Fibroblast of the conjunctiva (primary cell): Measurements from ENCODE around the gene RNF126.
"Not testable (repeated sequence)": the region's sequence is repeated elsewhere in the genome, so short reads cannot be mapped to it uniquely, and the experiment has no call there.

Source experiments
- DNase-seq: peaks from one replicate; pipeline ENCODE4 v3.0.0-alpha.2; 2010; ENCODE audit warnings: low read depth

The RNF126 gene

DNA sequence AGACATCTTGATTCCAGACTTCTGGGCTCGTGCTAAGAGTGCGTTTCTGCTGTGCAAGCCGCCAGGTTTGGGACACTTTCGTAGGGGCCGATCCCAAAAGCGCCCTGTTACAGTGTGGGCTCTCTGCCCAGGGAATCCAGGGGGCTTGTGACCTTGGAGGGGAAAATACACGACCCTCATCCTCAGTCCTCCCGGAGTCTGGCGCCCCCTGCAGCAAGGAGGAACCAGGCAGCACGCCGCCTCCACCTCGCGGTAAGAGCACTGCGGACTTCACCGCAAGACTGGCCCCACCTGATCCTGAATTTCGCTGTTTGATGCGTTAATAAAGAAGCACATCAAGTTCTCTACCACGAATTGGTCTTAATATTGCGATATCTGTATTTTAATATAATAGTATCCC is 34.8 kb downstream of the RNF126 start:
- no peak for DNase-seq

DNA sequence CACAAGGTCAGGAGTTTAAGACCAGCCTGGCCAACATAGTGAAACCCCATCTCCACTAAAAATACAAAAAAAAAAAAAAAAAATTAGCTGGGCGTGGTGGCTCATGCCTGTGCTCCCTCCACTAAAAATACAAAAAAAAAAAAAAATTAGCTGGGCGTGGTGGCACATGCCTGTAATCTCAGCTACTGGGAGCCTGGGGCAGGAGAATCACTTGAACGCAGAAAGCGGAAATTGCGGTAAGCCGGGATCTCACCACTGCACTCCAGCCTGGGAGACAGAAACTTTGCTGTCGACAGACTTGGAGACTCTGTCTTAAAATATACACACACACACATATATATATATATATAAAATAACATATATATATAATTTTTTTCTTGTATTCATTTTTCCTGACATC is 36.4 kb downstream of the RNF126 start:
- DNase-seq = not testable (repeated sequence)

DNA sequence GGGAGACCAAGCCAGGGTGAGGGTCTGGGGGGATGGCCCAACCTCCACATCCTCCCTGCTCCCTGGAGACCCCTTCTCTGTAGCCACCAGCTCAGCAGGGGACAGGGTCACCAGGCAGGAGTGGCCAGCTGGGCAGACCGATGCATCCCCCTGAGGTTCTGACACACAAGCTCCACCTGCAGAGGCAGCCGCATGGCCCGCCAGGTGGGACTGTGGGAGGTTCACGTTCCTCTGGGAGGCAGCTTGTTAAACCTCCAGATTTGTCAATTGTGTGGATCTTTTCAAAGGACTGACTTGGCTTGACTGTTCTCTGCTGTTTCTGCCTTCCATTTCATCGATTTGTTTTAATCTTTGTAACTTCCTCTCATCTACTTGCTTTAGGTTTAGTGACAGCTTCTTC is 37.8 kb downstream of the RNF126 start:
- DNase-seq = no peak

DNA sequence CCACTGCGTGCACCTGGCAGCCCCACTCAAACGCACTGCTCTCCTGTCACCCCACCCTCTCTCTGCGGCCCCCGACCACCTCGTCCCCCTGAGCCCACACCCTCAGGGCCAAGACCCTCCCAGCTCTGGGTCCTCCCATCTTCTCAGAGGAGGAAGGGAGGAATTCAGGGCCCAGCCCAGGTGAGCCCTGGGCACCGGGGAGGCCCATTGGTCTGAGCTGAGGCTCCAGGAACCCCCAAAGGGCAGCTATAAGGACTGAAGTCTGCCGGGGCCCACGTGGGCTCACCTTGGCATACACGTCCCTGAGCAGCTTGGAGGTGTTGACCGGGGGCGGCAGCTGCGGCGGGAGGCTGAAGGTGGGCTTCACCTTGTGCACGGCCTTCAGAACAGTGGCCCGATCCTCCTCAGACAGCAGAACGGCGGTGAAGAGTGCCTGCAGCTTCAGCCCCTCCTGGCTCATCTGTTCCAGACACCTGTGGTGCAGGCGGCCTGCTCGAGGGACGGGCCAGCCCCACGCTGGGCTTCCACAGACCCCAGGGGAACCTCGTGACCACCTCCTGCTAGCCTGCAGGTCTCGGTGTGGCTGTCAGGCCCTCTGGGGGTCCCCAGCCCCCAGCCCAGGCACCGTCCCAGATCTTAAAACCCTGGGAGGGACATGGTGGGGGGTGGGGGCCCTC is 38.4 kb downstream of the RNF126 start:
- no peak for DNase-seq

DNA sequence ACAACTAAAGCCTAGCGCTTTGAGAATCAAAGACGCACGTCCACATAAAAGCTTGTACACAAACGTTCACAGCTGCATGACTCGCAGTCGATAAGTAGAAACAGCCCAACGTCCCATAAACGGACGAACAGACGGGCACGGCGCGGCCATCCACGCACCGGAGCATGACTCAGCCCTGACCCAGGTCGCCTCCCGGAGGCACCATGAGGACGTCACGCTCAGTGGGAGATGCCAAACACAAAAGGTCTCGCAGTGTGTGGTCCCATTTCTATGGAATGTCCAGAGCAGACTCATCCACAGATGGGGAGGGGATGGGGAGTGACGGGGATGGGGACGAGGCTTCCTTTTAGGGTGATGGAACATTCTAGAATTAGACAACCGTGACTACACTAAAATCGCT is 39.0 kb downstream of the RNF126 start:
- peak; percentile 60 for DNase-seq

DNA sequence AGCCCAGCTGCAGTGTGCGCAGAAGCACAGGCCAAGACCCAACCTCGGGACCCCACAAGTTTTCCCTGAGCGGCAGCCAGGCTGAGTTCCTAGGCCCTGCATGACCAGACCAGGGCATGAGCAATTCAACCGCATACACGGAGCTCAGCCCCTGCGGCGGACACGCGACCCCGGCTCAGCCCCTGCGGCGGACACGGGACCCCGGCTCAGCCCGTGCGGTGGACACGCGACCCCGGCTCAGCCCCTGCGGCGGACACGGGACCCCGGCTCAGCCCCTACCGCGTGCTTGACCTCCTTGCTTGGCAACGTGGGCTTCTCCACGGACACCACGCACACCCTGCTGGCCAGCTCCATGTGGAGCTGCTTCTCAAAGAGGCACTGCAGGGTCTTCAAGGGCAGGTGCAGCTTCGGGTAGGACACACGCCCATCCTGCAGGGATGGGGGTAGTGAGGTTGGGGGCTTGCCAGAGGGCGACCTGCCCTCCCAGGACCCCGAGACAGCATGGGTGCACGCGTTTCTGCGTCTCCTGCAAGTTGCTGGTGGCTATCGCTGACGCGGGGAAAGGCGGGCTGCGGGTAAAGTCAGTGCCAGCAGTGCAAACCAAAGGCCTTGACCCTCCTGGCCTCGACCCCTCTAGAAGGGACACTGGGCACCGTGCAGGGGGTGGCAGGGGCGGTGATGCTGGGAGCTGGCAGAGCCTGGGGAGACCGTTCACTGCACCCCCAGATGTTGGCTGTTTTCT is 39.7 kb downstream of the RNF126 start:
- DNase-seq = no peak

DNA sequence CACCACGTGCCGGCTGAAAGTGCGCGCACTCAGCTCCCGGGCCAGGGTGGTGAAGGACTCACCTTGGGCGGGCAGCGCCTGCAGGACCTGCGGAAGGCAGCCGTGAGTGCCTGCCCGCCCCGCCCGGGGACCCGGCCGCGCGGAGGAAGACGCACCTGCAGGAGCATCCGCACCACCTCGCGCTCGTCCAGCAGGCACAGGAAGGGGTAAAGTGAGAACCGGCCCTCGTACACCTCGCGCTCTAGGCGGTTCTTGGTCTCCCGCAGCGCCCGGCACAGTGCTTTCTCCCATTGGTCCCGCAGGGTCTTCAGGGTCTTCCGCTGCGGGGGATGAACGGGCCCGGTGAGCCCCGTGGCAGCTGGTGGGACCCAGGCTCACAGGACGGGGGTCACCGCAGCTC is 40.3 kb downstream of the RNF126 start:
- no peak for DNase-seq

DNA sequence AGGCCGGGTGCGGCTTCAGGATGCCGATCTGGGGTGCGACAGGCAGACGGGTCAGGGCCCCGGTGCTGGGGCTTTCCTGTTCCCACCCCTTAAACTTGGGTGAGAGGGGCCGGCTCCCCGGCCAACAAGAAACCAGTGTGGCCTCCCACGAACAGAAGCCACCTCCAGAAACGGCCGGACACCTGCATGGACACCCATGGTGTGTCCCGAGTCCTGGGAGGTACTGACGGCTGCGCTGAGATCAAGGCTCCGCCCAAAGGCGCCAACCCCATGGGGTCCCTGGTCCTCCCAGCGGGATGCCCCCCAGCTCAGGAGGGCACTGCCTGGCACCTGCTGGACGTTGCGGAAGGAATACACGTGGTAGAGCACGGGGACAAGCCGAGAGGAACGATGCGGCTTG is 41.2 kb downstream of the RNF126 start:
- DNase-seq = no peak

DNA sequence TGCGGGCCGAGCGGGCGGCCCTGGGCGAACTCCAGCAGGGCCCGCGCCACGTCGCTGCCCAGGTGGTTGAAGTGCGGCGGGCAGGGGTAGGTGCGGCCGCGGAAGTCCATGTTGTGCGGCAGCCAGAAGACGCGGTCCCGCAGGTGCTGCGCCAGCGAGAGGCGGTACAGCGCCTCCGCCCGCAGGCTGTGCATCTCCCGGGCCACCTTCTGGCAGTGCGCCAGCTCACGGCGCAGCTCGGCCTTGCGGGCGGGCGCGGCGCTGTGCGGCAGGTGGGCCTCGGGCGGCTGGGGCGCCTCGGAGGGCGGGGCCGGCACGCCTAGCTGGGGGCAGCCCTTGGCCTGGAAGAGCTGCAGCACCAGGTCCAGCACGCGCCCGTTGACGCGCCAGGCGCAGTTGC is 41.8 kb downstream of the RNF126 start:
- DNase-seq = not testable (repeated sequence)

DNA sequence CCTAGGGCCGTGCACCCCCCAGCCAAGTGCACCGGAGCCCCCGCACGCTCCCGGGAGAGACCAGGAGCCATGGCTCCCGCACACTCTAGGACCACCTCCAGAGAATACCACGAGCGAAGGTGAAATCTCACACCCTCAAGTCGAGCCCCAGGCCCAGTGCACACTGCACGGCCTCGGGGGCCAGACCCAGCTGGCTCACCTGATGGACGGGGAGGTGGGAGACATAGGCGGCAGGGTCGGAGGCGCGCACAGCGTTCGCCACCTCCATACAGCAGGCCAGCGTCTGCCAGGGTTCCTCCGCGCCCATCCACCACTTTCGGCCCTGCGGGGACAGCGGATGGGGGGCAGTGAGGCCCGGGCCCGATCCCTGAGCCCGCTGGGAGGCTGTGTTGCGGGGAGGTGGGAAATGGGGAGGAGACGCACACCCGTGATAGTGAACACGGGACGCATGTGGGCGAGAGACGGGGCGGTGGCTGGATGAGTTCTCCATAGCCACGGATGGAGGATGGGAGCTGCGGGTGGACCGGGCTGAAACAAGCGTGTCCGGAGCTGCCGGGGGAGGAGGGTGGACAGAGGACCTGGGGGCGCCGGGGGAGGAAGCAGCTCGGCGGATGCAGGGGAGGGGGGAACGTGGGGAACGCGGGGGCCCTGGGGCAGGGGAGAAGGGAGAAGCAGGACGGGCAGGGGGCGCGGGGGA is 42.7 kb downstream of the RNF126 start:
- no peak for DNase-seq

DNA sequence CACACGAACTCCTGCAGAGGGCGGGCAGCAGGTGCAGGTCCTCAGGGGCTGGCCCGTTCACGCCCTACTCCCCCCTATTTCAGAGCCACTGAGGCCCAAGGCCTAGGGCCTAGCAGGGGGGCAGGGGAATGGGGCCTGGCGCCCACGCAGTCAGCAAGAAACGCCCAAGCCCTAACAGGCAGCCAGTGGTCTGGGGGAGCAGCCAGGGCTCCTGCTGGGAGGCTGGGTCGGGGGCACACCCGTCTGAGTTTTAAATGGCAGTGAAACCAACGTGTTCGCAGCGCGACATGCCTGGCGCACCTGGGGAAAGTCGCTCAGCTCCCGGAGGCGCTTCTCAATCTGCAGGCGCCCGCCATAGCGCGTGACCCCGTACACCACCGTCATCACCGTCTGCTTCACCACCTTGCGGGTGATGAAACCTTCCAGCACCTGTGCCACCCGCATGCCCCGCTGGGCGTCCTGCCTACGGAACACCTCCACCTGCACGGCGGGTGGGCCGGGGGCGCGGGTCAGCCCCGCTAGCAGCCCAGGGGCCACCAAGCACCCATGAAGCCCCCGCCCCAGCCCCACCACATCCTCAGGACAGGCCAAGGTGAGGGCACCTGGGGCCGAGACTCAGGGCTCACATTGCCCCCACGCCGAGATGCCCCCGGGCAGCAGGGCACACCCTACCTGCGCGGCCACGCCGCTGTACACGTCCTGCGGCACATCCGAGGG is 43.6 kb downstream of the RNF126 start:
- DNase-seq = no peak

DNA sequence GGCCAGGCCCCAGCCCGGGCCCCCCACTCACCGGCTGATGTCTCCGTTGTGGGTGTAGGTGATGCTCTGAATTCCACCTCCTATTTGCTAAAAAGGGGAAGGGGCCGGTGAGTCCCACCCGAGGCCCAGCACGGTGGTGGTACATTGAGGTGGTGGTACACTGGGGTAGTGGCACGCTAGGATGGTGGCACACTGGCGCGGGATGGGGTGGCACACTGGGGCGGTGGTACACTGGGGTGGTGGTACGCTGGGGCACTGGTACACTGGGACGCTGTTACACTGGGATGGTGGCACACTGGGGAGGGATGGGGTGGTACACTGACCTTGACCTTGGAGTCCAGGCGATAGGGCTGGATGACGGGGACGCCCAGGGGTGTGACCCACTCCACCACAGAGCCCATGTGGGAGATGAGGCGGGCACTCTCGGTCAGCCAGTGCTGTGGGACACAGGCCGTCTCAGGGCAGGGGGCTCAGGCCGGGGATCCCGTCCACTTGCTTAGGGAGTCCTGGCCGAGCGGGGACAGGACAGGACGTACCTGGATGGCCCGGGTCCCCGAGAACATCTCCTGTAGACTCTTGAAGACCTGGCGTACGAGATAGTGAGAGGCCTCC is 44.2 kb downstream of the RNF126 start:
- no peak for DNase-seq

DNA sequence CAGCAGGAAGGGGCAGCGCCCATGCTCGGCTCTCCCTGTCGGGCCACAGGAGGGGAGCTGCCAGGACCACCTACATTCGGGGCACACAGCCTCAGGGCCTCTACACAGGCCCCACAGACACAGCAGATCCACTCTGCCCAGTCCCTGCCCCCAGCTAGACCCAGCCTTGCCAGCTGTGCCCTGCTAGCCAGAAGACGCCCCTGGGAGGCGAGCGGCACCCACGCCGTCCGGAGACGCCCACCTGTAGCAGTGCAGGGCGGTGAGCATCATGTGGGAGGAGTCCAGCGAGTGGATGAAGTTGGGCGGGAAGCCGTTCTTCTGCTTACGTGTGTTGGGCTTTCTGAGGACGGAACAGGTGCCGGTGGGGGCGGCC is 44.8 kb downstream of the RNF126 start:
- DNase-seq = no peak

DNA sequence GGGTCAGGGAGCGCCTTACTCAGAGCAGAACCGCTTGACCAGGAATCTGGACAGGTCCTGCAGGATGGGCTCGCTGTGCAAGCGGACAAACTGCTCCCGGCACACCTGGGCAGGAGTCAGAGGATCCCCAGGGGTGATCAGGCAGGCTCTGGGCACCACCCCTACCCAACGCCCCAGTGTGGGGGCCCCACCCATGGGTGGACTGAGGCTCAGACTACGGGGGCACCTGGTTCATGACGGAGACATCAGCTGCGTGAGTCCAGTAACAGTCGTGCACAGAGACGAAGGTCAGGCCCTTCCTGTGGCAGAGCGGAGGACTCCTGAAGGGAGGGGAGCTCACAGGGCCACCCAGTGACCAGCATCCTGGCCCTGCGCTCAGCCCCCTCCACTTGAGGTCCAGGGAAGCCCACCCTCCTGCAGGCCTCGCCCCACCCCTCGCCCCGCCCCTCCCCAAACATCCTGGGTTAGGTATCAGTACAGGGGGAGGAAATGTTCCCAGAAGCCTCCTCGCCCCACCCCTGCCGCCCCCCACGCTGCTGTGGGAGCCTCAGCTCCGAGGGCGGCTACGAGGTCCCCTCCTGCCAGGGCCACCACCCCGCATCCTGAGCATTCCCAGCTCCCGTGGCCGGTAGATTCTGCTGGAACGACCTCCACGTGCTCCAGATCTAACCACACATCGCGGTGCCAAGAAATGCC is 45.3 kb downstream of the RNF126 start:
- DNase-seq = no peak

DNA sequence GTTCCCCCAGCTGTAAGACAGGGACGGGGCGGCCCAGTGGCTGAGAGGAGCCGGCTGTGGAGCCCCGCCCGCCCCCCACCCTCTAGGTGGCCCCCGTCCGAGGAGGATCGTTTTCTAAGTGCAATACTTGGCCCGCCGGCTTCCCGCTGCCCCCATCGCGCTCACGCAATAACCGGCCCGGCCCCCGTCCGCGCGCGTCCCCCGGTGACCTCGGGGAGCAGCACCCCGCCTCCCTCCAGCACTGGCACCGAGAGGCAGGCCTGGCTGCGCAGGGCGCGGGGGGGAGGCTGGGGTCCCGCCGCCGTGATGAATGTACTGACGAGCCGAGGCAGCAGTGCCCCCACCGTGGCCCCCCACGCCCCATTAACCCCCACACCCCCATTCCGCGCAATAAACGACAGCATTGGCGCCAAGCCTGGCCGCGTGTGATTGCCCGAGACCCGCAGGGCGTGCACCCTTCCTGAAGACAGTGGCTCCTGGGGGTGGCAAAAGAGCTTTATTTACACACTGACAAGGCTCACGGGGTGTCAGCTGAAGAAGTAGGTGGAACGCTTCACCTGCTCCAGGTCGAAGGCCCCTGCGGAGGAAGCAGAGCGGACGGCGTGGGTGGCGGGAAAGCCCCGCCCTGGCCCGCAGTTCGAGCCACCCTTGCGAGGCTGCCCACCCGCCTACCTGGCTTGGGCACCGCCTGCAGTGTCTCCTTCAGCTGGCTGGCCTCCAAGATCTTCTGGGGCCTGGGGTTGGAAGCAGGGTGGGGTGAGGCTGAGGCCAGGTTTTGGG is 46.1 kb downstream of the RNF126 start:
- no peak for DNase-seq

DNA sequence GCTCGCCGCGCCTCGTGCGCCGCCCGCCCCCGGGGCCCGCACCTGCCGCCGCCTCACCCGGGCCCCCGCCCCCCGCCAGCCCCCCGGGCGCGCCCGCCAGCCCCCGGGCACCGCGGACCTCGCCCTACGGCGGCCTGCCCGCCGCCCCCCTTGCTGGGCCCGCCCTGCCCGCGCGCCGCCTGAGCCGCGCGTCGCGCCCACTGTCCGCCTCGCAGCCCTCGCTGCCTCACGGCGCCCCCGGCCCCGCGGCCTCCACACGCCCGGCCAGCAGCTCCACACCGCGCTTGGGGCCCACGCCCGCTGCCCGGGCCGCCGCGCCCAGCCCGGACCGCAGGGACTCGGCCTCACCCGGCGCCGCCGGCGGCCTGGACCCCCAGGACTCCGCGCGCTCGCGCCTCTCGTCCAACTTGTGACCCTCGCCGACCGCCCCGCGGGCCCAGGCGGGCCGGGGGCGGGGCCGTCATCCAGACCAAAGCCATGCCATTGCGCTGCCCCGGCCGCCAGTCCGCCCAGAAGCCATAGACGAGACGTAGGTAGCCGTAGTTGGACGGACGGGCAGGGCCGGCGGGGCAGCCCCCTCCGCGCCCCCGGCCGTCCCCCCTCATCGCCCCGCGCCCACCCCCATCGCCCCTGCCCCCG is 46.8 kb downstream of the RNF126 start:
- DNase-seq = no peak

DNA sequence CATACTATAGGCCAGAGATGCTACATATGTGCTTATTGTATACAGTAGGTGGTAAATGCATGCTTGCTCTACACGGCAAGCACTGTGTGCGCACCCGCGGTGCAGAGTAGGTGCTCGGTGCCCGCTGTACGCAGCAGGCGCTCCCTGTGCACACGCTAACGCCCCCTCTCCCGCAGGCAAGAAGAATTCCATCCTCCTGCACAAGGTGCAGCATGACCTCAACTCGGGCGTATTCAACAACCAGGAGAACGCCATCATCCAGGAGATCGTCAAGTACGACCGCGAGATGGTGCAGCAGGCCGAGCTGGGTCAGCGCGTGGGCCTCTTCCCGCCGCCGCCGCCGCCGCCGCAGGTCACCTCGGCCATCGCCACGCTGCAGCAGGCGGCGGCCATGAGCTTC is 47.4 kb downstream of the RNF126 start:
- no peak for DNase-seq

DNA sequence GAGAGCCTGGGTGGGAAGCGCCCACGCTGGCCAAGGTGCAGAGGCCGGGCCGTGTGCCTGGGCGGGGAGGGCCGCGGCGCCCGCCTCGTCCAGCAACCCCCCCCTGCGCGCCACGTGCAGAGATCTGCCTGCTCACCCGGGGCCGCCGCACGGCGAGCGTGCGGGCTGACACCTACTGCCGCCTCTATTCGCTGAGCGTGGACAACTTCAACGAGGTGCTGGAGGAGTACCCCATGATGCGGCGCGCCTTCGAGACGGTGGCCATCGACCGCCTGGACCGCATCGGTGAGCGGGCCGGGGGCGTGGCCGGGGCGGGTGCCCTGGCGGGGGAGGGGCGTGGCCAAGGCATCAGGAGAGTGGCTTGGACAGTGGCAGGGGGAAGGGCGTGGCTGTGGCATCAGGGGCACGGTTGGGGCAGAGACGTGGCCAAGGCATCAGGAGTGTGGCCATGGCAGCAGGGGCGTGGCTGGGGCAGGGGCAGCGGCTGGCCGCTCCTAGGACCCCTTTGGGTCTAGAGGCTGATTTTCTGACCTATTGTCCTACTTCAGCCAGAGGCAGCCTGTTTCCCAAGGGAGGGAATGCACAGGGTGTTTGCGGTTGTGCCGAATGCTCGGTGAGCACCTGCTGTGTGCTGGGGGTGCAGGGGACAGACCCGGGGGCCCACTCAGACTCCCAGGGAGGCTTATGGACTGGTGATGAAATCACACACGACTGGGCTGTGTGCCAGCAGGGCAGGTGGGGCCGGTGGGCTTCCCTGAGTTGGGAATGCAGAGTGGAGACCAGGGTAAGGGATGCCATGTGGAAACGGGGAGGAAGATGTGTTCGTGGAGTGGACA is 49.1 kb downstream of the RNF126 start:
- no peak for DNase-seq

DNA sequence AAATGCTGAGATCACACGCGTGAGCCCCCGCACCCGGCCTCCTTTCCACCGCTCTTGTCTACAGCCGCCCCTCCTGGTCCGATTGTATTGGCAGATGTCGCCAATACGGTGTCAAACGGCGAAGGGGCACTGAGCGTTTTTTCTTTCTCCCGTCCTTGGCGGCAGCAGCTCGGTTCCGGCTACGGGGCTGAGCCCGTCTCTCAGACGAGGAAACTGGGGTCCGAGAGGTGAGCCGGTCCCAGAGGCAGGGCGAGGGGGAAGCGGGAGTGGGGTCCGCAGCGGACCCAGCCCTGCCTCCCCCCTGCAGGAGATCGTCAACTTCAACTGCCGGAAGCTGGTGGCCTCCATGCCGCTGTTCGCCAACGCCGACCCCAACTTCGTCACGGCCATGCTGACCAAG is 50.1 kb downstream of the RNF126 start:
- DNase-seq = no peak
